ENCODE results near the gene SLC25A25. TPM values are rescaled to one million over a fixed set of nuclear protein-coding genes. Genes with fewer than 3 reads are reported as not detected.

Gene SLC25A25
- polyA plus RNA-seq, 3 donors from 2014 or later, result 2.8 to 8.8 (median 4.9) TPM

DNA sequence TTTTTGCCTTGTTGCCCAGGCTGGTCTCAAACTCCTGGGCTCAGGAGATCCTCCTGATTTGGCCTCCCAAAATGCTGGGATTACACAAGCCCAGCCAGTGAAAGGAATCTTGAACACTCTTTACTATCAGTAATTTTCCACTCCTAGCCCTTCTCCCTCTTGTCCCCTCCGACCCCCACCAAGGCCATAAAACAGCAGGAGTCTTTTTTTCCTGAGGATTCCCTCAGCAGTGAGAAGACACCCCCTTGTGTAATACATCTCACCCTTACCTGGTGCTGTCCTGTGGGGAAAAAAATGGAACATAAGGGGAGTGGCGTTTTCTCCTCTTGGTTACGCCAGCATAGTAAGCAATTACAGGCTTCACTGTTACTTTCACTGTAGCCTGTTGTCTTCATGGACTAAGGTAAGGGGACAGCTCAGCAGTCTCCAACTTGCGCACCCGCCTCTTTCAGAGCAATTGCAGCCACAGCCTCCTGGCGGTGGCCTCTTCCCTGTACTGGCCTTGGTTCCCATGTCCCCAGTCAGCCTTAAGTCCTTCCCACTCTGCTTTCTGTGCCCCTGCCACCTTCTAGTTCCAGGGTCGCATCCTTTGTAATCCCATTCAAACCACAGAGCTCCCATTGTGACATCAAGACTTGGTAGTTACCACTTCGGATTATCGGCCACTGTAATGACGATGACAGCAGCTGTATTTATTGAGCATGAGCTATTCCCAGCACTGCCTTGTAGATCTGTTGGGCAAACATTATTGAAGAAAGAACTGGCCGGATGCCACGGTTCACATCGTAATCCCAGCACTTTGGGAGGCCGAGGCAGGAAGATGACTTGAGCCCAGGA is 10.9 kb upstream of the SLC25A25 start:
- H3K36me3 Mint-ChIP-seq, result peaks cover 0 to 7% (median 6%) of the 10 kb centered on the region in 3 donors
- DNase-seq, result no peak
- no peaks in the 10 kb centered on the region for H3K9me3 Mint-ChIP-seq
- no peaks in the 10 kb centered on the region for H3K27me3 Mint-ChIP-seq (ENCODE audit: low read depth in 3 of 3)
- no peak overlapping the region for H3K4me3 Mint-ChIP-seq
- peaks cover 14% of the 10 kb centered on the region in 2 donors for H3K4me1 Mint-ChIP-seq
- peak overlapping the region in 1 of 6 donors; percentile 25 for H3K27ac Mint-ChIP-seq

DNA sequence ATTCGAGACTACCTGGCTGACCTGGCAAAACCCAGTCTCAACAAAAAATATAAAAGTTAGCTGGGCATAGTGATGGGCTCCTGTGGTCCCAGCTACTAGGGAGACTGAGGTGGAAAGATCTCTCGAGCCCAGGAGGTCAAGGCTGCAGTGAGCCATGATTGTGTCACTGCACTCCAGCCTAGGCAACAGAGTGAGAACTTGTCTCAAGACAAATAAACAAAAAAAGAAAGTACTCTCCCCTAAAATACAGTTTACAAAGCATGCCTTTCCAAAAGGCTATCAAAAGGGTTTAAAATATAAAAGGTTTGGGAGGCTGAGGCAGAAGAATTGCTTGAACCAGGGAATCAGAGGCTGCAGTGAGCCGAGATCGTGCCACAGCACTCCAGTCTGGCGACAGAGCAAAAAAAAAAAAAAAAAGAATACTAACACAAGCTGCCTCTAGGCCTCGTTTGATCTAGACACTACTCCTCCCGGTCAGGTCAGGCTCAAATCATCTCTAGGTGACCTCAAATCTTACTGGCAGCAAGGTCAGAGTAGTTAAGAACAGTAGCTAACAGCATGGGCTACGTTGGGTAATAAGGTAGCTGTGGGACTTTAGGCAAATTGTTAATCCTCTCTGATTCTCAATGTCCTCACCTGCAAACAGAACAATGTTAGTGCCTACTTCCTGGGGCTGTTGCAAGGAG is 10.2 kb upstream of the SLC25A25 start:
- no peaks in the 10 kb centered on the region for H3K27me3 Mint-ChIP-seq (ENCODE audit: low read depth in 3 of 3)
- no peak overlapping the region for H3K4me3 Mint-ChIP-seq
- no peak for DNase-seq
- no peaks in the 10 kb centered on the region for H3K9me3 Mint-ChIP-seq
- peaks cover 16 to 19% of the 10 kb centered on the region in 2 donors for H3K4me1 Mint-ChIP-seq
- peaks cover 0 to 8% (median 7%) of the 10 kb centered on the region in 3 donors for H3K36me3 Mint-ChIP-seq
- H3K27ac Mint-ChIP-seq, result no peak overlapping the region

DNA sequence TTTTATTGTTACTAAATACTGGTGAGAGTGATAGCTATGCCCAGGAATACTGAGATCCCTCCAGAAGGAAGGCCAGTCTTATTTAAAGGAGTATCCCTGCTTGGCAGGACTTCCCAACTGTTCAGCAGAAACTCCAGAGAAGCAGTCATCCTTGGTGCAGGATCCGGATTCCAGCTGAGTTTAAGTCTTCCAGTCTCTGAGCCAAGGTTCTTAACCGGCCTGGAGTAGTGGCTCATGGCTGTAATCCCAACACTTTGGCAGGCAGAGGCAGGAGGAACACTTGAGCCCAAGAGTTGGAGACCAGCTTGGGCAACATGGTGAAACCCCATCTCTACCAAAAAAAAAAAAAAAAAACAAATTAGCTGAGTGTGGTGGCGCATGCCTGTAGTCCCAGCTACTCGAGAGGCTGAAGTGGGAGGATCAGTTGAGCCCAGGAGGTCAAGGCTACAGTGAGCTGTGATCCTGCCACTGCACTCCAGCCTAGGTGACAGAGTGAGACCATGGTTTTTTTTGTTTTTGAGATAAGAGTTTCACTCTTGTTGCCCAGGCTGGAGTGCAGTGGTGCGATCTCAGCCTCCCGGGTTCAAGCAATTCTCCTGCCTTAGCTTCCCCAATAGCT is 8.6 kb upstream of the SLC25A25 start:
- DNase-seq, result no peak
- Mint-ChIP-seq H3K36me3 (peaks cover 0 to 8% (median 7%) of the 10 kb centered on the region in 3 donors), H3K9me3 (no peaks in the 10 kb centered on the region), H3K4me3 (no peak overlapping the region), H3K4me1 (peaks cover 19 to 21% of the 10 kb centered on the region in 2 donors), H3K27me3 (ENCODE audit: low read depth in 3 of 3) (no peaks in the 10 kb centered on the region), H3K27ac (no peak overlapping the region)

DNA sequence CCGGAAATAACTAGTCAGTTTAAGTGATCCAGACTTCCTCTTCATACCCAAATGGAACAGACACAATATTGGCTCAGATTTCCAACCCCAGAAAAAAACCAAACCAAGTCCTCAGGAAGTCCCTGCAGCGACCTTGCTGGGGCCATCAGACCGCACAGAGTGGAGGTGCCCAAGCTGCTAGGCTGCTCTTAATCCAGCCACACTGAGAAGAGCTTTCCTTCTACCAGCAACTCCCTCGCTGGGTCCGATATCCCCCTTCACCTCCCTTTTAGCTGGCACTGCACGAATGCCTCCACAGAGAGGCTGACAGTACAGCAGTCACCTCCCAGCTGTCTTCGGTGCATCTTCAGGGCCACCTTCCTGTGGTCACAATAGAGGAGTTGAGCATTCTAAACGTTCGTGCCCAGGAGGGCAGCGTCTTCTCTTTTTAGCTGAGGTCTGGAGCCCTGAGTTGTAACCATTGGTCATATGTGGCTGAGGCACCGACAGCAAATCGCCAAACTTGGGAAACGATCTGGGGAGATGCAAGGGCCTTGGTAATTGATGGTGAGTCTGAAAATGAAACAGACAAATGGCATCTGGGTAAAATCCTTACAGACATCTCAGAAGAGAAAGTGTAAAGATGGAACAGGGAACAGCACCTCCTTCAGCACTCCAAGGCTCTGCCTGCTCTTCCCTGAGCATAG is 6.6 kb upstream of the SLC25A25 start:
- Mint-ChIP-seq H3K9me3 (no peaks in the 10 kb centered on the region), H3K4me1 (peaks cover 32 to 33% of the 10 kb centered on the region in 2 donors)

DNA sequence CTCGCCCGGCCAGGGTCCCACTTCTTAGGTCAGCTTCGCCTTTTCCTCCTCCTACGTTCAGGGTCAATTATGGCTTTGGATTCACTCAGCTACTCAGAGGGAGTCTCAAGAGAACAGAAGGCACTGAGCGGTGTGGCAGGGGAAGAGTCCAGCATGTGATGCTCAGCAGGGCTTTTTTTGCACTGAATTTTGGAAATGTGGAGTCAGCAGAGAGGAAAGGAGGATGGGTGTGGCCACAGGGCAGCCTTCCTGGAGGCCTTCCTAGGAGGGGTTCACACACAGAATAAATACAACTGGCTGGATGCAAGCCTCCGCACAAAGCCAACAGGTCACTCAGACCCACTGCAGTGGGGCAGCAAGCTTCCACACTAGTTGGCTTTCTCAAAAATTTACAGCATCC is 5.8 kb upstream of the SLC25A25 start:
- no peaks in the 10 kb centered on the region for H3K9me3 Mint-ChIP-seq
- peak overlapping the region in 2 of 6 donors; percentile 30 to 57 for H3K27ac Mint-ChIP-seq
- peaks cover 0 to 2% (median 0%) of the 10 kb centered on the region in 3 donors for H3K27me3 Mint-ChIP-seq (ENCODE audit: low read depth in 3 of 3)
- H3K4me3 Mint-ChIP-seq, result peak overlapping the region in 2 of 5 donors; percentile 27 to 30
- H3K36me3 Mint-ChIP-seq, result peaks cover 0 to 8% (median 7%) of the 10 kb centered on the region in 3 donors
- H3K4me1 Mint-ChIP-seq, result peaks cover 32 to 33% of the 10 kb centered on the region in 2 donors
- DNase-seq, result no peak

More for the DNA sequence above, 6.6 kb upstream of the SLC25A25 start:
- H3K4me3 Mint-ChIP-seq, result peak overlapping the region; percentile 59 to 74 (median 67)
- H3K27me3 Mint-ChIP-seq (ENCODE audit: low read depth in 3 of 3), result peaks cover 0 to 2% (median 0%) of the 10 kb centered on the region in 3 donors
- H3K36me3 Mint-ChIP-seq, result peaks cover 0 to 8% (median 7%) of the 10 kb centered on the region in 3 donors
- peak overlapping the region; percentile 79 to 92 (median 88) for H3K27ac Mint-ChIP-seq
- peak in 1 of 3 donors; percentile 14 for DNase-seq

DNA sequence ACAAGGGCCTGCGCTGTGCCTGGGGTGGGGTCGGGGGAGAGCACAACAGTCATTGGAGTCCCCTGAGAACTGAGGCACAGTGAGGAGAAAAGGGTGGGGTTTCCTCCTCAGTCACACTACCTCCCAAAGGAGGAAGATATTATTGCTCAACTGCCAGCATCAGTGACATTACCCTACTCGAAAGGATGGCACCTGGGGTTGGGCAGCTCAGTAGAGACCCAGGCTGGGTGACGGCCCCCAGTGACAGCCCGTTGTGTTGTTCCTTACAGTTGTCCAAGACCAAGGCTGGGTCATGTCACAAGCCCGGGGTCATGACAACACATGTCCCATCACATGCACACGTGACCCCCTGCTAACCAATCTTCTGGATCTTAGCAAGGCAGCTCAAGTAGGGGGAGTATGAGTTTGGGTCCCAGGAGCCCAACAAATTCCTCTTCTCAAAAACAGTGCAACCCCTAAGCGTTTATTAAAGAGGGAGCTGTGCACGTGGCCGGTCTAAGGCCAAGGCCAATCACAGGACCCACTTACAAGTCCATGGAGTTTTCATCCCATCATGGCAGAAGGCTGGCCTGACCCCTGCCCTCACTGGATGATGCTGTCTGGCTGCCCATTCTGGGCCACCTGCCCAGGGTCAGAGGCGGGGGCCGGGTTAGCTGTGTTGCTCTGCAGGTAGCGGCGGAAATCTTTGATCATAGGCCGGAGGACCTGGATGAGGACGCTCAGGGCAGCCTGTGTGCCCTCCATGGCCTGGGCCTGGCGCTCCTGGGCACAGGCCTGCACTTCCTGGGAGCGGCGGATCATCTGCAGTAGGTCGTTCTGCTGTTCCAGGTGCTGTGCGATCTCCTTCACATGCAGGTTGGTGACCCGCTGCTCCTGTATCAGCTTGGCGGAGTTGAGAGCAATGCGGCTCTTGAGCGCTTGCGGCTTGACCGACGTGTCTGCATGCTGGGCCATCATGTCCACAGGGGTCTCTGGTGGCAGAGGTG is 4.9 kb upstream of the SLC25A25 start:
- Mint-ChIP-seq H3K9me3 (no peaks in the 10 kb centered on the region), H3K27me3 (ENCODE audit: low read depth in 3 of 3) (peaks cover 0 to 2% (median 0%) of the 10 kb centered on the region in 3 donors), H3K4me3 (no peak overlapping the region), H3K4me1 (peaks cover 32 to 33% of the 10 kb centered on the region in 2 donors), H3K27ac (no peak overlapping the region), H3K36me3 (peaks cover 0 to 8% (median 7%) of the 10 kb centered on the region in 3 donors)
- no peak for DNase-seq

DNA sequence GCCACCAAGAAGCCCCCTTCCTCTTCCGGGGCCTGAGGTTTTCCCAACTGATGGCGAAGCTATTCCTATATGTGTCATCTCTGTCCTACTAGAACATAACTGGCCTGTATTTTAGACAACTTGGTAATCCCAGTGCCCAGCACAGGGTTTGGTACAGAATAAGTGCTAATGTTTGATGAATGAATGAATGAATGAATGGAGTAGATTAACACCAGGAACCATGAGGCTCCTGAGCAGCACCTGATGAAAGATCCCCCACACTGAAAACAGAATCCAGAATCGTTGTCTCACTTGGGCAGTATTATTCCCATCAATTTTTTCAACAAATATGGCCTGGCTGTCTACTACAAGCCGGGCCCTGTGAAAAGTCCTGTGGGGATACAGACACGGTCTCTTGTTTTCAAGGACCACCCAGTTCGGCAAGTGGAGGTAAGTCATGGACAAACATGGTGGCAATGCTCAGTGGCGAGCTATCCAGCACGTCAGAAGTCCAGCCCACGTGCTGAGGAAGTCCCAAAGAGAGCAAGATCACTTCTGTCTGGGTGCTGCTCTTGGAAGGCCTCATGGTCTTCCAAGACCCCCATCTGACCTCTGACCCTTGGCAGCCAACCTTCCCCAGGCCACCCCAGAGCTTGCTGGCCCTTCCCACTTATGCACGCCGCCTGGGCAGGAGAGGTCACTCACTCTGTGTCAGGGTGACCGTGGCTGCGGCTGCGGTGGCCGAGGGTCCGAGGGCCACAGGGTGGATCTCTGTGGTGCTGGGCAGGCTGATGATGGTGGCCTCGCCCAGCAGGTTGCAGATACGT is 1.9 kb upstream of the SLC25A25 start:
- no peak for DNase-seq
- peaks cover 45 to 46% of the 10 kb centered on the region in 2 donors for H3K4me1 Mint-ChIP-seq
- H3K9me3 Mint-ChIP-seq, result no peaks in the 10 kb centered on the region
- H3K36me3 Mint-ChIP-seq, result peaks cover 0 to 7% (median 6%) of the 10 kb centered on the region in 3 donors
- H3K27ac Mint-ChIP-seq, result peak overlapping the region in 4 of 6 donors; percentile 78 to 94 (median 89)
- H3K27me3 Mint-ChIP-seq (ENCODE audit: low read depth in 3 of 3), result peaks cover 0 to 4% (median 0%) of the 10 kb centered on the region in 3 donors
- peak overlapping the region in 4 of 5 donors; percentile 68 to 89 (median 76) for H3K4me3 Mint-ChIP-seq

DNA sequence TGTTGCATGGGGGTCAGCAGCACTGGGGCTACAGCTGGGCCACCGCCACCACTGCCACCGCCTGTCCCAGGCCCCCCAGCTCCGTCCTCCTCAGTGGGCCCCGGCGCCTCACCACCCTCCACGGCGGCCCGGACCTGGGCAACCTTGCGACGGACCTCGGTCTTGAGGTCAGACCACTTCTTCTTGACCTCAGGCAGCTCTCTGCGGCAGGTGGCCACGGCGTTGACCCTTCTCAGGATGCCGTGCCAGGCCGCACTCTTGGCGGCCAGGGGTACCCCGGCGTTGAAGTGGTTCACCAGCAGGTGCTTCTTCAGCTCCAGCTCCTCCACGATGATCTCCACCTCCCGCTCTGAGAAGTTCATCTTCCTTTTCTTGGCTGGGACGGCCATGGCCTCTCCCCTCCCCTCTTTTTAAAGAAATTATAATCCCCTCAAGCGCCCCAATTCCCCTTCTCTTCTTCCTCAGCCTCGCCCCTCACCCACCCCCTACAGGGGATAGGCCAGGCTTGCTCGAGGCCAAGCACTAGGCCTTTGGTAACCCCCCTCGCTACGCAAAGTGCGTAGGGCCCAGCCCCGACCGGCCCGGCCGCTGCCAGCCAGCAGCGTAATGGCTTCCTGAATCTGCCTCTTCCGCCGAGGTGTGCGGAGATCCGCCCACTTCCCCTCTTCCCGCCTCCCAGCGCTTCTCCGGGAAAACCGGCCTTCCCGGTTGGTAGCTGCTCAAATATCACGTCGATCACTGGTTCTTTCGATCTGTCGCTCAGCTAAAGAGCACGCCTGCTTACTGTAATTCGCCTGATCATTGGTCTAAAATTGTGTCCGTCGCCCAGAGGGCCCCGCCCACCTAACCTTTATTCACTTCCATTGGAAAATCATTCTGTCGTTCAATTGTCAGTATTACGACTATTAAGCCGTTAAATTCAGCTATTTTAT is 1.1 kb upstream of the SLC25A25 start, which contains the start of gene NAIF1:
Gene NAIF1, minus strand, starts transcription at position 608 of the 932 bp plus-strand sequence. Its CDS starts 219 bp downstream, at position 389.
- Mint-ChIP-seq H3K9me3 (no peaks in the 10 kb centered on the region), H3K27ac (peak within 1 kb of the TSS in 4 of 6 donors; percentile 78 to 94 (median 89)), H3K36me3 (peaks cover 0 to 3% (median 0%) of the 10 kb centered on the region in 3 donors), H3K4me1 (peaks cover 43 to 45% of the 10 kb centered on the region in 2 donors), H3K27me3 (ENCODE audit: low read depth in 3 of 3) (peaks cover 0 to 4% (median 0%) of the 10 kb centered on the region in 3 donors), H3K4me3 (peak within 1 kb of the TSS in 4 of 5 donors; percentile 72 to 93 (median 91))
- DNase-seq, result peak; percentile 96 to 98 (median 98)

DNA sequence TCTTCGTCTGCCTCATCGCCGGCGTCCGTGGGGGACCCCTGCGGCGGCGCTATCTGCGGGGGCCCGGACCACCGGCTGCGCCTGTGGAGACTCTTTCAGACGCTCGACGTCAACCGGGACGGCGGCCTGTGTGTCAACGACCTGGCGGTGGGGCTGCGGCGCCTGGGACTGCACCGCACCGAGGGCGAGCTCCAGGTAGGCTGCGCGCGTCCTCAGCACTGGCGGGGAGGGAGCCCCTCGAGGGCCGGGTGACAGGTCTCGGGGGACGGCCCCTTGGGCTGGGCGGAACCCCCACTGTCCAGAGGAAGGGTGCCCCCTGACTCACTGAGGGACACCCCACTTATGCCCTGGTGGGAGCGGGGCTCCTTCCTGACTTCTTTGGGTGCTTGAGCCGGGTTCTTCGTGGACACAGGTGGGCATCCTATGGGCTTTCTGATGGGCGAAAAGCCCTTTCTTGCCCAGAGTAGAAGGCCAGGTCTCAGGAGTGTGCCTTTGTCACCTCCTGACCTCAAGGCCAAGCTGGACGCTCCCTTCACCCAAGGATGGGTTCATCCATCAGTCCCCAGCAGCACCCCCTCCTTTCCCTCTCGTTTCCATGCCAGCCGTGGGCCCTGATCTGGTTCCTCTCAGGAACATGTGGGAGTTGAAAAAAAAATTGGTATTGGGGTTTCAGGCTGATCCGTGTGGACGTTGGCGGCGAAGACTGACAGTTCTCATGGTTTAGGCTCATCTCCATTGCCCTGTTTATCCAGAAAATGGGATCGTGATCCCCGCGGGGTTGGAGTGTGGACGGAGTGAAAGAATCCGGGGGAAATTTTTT is 564 bp downstream of the SLC25A25 start:
- no peak for DNase-seq
- Mint-ChIP-seq H3K36me3 (no peaks in the 10 kb centered on the region), H3K9me3 (no peaks in the 10 kb centered on the region), H3K27me3 (ENCODE audit: low read depth in 3 of 3) (peaks cover 0 to 4% (median 0%) of the 10 kb centered on the region in 3 donors), H3K27ac (peak overlapping the region; percentile 76 to 92 (median 86)), H3K4me1 (peaks cover 54 to 55% of the 10 kb centered on the region in 2 donors), H3K4me3 (peak overlapping the region; percentile 87 to 96 (median 93))

DNA sequence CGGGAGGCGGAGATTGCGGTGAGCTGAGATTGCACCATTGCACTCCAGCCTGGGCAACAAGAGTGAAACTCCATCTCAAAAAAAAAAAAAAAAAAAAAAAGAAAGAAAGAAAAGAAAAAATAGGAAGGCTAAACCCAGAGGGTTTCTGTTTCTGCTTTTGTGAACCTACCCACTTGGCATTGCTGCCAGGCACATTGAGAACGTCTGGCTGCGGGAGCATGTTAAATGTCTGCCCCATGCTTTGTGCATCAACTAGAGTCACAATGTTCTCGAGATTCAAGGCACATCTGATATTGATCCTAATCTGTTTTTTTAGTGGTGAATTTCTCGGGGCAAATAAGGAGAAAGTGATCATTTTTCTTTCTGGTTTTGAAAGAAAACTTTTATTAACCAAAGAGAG is 2.8 kb downstream of the SLC25A25 start:
- Mint-ChIP-seq H3K9me3 (no peaks in the 10 kb centered on the region), H3K4me1 (peaks cover 50 to 52% of the 10 kb centered on the region in 2 donors), H3K27ac (peak overlapping the region; percentile 77 to 91 (median 82))

More for the DNA sequence above, 2.8 kb downstream of the SLC25A25 start:
- no peaks in the 10 kb centered on the region for H3K36me3 Mint-ChIP-seq
- peak overlapping the region; percentile 38 to 90 (median 81) for H3K4me3 Mint-ChIP-seq
- H3K27me3 Mint-ChIP-seq (ENCODE audit: low read depth in 3 of 3), result peaks cover 0 to 3% (median 0%) of the 10 kb centered on the region in 3 donors
- DNase-seq, result no peak
